Renal pelvis (tissue), 4 donors: ENCODE results near the gene MVD. TPM values are rescaled to one million over a fixed set of nuclear protein-coding genes. Genes with fewer than 3 reads are reported as not detected.

Experiments used
- DNase-seq: peaks from one replicate; pipeline ENCODE4 v3.0.0-alpha.2; 2013
- polyA plus RNA-seq, 3 donors: library from polyadenylated mRNA; unstranded; fragments of 120-200 nt; gene quantifications; one replicate each; pipeline ENCODE4 v1.2.1, GENCODE V29; 2013; ENCODE audit not compliant: insufficient read length in 3 of 3

Gene MVD
- polyA plus RNA-seq, 3 donors, result 41.0 to 49.1 (median 41.4) TPM

DNA sequence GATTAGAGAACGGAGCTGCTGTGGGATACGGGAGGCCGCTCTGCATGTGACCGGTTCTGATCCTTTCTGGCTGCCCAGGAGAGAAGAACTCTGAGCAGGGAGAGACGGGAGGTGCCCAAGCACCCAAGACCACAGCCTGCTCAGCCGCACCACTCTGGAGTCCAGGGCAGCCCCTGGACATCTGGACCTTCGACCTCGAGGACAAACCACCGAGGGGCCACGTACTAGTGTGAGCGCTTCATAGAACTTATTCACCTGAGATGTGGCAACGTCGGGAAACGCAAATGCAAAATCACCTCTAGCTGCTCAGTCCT lies 37.4 kb upstream of the MVD start:
- DNase-seq, result no peak

DNA sequence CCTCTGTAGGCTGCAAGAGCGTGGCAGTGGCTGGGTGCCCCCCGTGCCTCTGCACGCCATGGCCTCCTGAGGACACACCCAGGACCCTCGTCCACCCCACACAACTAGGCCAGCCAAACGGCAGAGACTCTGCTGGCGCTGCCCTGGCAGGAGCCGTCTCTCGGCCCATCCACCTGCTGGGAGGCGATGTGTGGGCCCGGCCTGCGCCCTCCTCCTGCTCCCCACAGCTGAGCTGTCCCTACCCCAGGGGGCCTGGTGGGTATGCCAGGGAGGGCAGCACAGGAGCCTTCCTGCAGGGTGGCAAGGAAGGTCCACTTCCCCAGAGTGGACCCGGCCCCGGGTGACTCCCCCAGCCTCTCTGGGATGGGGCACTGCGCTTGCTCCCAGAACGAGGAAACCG lies 36.3 kb upstream of the MVD start:
- DNase-seq, result no peak

DNA sequence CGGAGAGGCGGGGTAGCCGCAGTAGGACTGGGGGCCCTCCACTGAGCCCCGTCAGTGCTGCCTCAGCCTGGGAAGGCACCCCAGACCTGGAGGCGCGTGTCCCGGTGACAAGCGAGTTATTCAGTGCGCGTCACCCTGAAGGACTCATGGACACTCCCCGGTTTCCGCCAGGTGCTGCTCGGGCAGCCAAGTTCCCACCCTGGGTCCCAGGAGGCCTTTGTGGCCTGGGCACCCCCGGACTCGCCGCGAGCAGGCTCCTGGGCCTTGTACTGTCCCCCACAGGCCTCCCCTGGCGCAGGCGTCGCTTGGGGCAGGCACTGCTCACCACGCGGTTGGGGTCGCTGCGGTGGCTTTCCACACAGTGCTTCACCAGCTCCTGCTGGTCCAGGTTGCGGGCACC lies 35.8 kb upstream of the MVD start:
- DNase-seq, result no peak

DNA sequence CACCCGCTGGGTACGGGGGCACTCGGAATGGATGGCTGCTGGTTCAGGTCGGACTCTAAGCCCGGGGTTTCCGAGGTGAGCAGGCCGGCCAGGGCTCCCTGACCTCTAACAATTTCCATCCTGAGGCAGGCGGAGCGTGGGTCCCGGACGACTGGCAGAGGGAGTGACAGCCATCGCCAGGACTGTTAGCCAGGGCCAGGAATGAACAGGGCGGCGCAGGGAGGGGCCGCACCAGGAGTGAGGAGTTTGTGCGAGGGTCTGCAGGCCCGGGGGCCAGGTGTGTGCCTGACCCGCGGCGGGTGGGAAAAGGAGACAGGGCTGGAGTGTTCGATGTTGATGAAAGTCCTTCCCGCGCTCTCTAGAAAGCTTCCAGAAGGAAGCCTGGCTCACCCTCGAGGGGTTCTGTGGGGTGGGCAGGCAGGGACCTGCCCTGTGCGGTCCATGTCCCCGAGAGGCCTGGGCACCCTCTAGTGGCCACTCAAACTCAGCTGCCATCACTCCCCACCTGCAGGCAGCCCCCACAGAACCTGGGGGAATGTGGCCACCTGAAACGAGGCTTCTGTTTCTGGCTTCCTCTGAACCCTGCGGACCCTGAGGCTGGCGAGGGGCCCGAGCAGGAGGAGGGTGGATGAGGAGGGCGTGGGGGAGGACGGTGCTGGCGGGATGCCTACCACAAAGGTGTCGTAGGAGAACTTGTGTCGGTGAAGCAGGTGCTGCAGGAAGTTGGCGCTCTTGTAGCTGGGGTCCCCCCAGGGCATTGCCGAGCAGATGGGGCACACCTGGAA lies 35.1 kb upstream of the MVD start:
- no peak for DNase-seq

DNA sequence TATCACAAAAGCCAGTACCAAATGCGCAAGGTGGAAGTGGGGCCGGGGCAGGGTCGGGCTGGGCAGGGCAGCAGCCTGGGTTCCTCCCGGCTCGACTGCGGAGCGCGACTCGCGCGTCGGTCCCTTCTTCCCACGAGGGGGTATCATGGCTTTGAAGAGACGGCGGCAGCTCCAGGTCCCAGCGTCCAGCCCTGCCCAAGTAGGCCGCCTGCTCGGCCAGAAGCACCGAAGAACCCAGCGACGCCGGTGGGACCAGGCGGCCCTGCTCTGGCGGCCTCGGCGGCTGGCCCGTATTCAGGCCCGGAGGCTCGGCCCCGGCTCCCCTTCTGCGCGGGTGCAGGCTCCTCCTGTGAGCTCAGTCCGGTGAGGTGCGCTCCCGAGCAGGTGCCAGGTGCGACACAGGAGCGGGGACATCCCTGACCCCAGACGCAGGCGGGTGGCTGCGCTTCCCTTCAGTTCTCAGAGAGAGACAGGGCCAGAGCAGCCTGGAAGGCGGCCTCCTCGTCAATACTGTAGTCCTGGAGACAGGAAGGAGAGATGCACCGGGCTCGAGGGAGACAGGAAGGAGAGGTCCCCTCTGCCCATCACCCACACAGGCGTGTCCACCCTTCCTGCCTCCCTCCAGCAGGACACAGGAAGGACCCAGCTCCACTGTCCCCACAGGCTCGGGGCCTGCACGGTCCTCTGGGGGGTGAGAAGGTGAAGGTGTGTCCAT lies 34.4 kb upstream of the MVD start:
- DNase-seq, result no peak

DNA sequence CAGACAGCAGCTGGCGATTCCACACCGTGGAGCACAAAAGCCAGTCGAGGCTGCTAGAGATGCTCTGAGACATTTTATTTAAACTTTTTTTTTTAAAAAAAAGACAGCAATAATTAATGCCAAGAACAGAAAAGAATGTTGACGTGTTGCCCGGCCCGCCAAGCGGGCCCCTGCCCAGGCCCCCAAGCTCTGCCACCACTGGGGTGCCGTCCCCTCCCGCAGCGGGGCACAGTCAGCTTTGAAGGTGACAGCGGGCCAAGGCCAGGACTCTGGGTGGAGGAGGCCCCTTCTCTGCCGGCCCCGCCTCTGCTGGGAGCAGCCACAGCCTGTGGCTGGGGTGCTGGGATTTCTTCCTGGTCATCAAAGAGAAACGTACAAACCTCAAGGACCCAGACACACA lies 33.5 kb upstream of the MVD start:
- DNase-seq, result no peak

DNA sequence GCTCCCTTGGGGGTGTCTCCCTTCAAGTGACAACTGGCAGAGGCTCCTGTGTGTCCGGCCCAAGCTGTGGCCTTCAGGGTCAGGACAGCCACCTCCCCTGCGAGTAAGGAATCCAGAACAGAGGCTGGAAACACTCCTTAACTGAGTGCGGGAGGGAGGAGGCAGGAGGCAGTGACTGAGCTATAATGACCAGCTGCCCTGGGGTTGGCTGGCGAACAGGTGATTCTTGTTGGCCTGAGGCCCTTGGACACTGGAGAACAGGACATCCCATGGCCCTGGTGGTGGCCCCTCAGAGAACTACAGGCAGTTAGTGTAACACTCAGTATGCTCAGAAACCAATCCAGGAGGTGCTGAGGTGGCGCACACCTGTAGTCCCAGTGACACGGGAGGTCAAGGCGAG lies 32.9 kb upstream of the MVD start:
- no peak for DNase-seq

DNA sequence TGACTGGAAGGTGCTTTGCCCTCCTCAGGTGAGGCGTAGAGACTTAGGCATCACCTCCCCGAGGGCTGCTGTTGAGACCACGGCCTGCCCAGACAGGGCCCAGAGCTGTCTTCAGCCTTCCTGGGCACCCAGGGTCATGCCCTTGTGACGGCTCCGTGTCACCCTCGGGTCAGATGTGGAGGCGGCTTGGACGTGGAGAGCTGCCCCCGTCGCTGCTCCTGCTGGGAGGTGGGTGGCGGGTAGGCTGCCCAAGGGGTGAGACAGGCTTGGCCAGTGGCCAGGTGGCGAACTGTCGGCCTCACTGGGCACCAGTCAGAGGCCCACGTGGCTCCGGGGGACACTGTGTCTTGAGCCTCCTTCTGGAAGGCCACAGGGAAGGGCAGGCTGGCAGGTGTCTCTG lies 32.3 kb upstream of the MVD start:
- DNase-seq, result no peak

DNA sequence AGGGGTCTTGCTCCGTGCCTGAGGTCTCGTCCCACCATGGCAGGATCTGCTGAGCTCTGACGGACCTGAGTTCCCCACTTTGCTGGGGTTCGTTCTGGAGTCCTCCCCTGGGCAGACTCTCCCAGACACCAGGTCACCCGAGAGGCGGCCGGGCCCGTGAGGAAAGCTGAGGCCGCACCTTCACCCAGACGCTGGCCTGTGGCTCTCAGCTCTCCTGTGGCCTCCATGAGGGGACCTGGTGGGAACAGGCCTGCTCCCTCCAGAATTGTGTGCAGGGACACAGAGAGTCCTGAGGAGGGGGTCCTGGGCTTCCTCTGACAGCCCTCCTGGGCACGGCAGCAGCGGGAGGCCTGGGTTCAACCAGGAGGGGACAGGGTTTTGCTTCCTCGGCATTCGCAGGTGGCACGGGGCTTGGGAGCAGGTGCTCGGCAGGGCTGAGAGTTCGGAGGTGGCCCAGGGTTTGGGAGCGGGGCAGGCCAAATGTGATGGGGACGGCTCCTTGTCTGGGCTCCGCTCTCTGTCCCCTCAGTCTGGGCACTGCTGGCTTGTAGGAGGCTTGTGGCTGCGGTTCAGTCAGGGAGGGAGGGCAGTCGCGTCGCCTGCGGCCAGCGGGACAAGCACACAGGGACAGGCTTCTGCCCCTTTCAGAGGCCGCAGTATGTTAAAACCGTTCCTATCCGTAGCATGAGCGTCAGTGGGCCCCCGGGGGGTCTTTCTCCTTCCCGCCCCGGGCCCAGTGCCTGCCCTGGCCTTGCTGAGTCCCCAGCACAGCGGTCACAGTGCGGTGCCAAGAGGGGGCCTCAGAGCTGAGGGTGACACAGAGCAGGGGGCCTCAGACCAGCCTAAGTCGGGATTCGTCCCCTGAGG lies 31.6 kb upstream of the MVD start:
- DNase-seq, result no peak

DNA sequence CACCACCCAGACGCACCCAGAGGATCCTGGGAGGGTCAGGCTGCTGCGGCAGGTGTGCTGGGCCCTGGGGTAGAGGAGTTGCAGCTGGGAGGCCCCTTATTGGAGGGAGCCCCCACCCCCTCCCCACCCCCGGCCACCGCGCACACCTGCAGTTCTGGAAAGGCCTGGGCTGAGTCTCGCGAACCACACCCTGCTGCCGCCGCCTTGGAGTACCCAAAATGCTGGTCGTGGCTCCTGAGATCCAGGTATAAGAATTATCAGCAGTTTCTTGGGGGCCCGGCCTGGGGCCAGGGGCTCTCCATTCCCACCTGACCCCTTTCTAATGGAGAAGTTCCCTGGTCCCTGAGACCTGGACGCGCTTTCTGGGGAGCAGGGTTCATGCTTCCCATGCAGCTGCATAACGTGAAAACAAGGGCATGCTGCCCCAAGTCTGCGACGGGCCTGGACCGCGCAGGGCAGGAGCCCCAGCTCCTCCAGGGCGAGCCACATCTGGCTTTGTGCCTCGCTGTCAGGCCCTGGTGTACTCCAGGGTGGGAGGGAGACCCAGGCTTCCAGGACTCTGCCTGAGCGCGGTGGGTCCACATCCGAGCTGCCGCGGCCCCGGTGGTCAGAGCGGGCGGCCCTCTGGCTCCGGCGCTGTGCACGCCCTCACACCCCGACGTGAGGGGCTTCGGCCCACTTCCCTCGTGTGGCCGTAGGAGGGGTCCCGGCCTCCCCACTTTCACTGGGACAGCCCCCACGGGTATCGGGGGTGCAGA lies 30.7 kb upstream of the MVD start:
- no peak for DNase-seq

DNA sequence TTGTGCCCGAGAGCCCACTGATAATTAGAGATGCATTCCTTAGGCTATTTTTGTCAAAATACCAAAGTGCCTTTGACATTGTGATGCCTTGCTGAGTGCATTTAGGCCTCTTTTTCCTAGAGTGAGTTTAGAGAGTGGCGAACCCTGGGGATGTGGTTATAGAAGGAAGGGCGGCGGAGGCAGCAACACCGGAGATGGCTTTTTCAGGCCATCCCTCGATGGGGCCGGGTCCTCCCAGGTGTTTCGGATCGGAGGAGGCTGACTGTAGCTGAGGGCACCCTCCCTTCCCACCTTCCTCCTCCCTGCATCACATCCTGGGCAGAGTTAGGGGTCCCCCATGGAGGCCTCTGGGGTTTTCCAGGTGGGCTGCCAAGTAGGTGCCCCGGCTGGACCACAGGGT lies 30.0 kb upstream of the MVD start:
- DNase-seq, result no peak

DNA sequence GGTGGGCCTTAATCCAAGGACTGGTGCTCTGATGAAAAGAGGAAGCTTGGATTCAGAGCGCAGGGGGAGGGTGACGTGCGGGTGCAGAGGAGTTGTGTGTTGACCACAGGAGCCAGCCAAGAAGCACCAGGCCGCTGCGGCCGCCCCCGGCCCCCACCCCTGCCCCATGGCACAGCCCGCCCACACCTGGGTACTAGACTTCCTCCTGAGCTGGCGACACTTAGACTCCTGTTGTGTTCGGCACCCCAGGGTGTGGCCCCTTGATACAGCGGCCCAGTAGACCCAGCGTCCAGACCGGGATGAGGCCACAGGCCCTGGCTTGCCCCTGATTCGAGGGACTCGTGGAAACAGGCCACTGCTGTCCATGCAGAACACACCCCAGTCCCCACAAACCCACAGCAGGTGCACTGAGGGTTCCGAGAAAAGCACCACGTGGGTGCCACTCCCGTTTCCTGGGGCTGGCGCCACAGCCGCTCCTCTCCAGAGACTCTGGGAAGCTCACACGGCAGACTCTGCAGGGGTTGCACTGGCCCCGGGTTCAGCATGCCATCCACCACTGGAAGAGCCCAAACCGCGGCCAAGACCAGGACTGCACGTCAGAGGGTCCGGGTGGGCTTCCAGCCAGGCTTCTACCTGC lies 29.2 kb upstream of the MVD start:
- no peak for DNase-seq

DNA sequence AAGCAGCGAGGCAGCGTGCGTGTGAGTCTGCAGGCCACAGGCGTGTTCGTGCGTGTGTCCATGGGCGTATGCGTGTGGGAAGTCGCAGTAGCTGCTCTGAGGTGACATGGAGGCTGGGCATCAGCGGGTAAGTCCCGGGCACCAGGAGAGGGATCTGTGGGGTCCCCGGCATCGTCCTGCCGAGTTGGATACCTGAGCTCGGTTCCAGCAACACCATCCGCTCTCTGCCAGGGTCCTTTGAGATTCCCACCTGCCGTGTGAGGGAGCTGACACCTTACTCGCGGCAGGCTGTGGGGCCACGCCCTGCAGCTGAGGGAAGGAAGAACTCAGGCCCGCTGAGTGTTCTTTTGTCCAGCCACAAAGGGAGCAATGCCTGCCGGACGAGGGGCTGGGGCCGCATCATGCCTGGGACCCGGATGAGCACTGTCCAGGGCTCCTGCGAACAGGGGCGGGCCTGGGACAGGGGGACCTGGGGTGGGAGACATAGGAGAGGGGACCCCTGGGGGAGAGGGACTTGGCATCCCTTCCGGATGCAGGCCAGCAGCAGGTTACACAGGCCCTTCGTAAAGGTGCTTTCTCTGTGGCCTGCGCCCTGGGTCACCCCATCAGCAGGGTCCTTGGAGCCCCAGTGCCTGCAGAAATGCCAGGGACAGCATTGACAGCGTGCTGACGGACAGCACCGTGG lies 28.4 kb upstream of the MVD start:
- no peak for DNase-seq

DNA sequence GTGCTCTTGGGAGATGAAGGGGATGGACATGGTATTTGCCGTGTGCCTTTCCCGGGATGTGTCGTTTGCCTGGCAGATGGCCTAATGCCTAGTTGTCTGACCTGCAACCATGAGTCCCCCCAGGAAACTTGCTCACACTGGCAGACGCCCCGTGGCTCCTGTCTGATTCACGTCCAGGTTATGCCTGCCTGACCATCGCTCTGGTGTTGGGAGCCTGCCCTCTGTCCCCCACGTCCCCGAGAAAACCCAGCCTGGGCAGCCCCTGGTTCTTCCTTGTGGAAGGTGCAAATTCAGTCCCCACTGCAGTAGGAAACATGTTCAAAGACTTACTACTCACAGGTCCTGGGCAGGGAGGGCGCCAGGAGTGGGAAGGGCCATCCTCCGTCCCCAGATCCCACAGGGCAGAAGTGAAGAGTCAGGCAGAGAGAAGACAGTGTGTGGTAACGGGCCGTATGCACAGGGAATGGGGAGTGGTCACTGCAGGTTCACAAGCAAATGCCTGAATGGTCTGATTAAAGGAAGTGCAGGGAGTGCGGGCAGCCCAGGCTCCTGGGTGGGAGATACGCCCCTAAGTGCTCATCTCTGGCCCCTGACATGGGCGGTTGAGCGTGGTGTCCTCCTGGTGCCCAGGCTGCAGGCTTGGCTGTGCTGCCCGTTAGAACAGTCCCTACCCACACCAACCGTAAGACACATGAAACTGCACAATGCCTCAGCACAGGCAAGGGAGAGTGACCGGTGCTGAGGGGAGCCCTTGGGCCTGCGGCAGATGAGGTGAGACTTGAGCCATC lies 27.6 kb upstream of the MVD start:
- no peak for DNase-seq

DNA sequence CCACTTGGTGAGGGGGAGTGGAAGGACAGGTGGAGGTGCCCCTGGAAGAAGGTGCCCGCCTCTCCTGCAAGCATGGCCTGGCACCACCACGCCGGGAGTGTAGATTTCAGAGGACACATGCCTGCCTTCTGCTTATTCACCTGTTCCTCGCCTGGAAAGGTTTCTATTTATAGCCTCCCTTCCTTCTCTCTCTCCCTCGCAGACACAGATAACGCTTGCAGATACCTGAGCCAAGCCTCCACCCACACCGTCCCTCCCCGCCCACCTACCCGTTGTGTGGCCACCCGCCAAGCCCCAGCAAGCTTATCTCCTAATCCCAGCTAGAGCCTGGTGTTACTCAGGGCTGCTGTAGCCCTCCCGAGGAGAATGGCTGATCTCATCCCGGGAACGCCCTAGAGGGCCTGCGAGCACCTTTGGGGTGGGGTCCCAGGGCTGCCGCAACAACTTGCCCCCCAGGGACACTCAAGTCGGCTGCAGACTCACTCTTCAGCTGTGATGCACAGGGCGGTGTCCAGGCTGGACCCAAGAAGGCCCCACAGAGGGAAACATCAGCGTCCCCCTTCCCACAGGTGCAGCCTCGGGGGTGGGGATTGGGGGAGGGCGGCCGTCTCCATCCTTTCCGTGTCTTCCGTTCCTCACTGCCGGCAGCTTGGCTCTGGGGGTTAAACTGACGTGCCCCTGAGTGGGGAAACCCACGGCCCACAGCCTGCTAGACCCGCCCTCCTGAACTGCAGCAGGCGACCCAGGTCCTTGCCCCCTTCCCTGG lies 25.3 kb upstream of the MVD start:
- no peak for DNase-seq

DNA sequence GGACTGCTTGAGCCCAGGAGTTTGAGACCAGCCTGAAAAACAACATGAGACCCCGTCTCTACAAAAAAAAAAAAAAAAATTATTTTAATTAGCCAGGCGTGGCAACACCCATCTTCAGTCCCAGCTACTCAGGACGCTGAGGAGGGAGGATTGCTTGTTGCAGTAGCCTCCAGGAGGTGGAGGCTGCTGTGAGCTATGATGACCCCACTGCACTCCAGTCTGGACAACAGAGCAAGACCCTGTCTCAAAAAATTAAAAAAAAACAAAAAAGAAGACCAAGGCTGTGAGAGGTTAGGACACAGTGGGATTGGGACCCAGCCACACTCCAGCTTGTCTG lies 24.8 kb upstream of the MVD start:
- no peak for DNase-seq

DNA sequence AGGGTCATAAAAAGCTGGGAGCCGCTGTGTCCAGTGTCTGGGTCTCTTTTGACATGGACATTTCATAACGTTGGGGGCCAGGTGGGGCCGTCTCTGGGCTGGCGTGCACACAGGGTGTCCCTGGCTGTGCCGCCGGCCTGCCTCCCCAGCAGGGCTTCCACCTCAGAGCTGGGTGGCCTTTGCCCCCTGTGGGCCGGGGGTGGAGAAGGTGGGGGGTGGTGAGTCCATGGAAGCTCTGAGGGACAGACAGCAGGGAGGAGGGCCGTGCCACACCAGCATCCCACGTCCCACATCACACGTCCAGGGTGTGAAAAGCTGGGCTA lies 24.3 kb upstream of the MVD start:
- DNase-seq, result no peak

DNA sequence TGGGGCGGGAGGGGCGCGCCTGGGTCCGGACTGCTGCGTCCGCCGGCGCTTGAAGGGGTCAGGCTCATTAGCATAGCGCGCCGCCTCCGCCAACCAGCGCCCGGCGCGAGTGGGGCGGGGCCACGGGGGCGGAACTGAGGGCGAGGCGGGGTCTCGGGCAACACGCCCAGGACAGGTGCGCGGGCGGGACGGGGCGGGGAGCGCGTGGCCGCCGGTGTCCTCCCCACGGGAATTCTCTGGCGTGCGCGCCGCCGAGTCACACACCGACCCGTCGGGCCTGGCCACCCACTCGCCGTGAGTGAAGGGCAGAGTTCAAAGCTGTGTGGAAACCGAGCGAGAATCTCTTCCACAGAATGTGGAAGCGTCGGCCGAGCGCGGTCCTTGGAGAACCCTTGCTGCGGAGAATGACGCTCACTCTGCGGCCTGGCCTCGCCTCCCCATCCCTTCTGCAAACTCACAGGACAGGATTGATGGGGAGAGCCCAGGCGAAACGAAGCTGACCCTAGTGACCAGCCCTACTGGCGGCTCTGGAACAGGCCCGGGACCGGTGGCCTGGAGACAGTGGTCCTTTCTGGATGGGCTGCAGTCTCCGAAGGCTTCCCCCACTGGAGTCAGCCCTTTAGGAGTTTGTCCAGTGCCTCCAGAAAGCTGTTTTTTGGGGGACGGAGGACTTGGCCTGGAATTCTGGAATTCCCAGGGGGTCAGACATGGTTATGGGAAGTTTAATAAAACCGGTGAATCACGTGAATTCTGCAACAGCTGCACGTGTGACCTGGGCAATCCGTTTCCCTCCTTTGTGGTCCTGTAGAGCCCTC lies 23.8 kb upstream of the MVD start, which contains the start of gene SNAI3:
SNAI3 (minus strand) TSS at position 69 of the 815 bp plus-strand sequence. CDS start 101 bp downstream, outside the sequence.
- DNase-seq, result peak; percentile 78

DNA sequence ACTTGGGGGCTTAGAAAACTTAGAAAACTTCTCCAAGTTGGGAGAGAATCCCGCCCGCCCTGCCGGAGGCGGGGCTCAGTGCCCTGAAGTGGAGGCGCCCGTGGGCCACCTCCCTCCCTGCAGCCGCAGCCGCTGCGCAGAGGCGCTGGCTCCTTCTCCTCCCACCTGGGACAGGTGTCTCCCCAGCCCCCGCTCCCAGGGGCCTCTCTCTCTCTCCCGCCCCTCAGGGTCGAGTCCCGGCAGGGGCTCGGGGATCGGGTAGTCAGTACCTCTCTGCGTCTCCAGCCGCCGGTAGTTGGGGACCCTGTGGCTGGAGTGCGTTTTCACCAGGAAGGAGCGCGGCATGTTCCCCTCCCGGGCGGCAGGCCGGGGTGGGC lies 23.2 kb upstream of the MVD start:
- DNase-seq, result no peak
